MCF 10A (cell line): ENCODE measurements around the gene CLK1. TPM values are rescaled to one million over a fixed set of nuclear protein-coding genes. Genes with fewer than 3 reads are reported as not detected.
"Not testable (repeated sequence)": the region's sequence is repeated elsewhere in the genome, so short reads cannot be mapped to it uniquely, and the experiment has no call there.

ENCODE experiments used
- BruUV-seq: library from RNA; stranded (reverse); fragments of 400-500 nt; replicated peaks from 2 replicates; lab custom pipeline; 2021; lab: Mats Ljungman, UMichigan
- CTCF ChIA-PET: fragments of 300-600 bp; sonication (Branson Sonifier 250); formaldehyde crosslinking; extraction: SDS; loops from one replicate; lab custom pipeline; 2021; ENCODE audit warnings: antibody characterized with exemption, inconsistent platforms; lab: Yijun Ruan, JAX
- POLR2A ChIA-PET: fragments of 300-600, 350-650 bp; sonication (Branson Sonifier 250); formaldehyde crosslinking; extraction: SDS; loops from one replicate; lab custom pipeline; 2020; ENCODE audit warnings: antibody characterized with exemption, inconsistent platforms; lab: Yijun Ruan, JAX
- DNase-seq: peaks from one replicate; pipeline ENCODE4 v3.0.0-alpha.2; 2018; ENCODE audit not compliant: unreplicated experiment
- H3K27ac Mint-ChIP-seq: one replicate; pipeline ENCODE4 v1.8.0; 2022; ENCODE audit warnings: mild to moderate bottlenecking, low read depth, mixed read lengths; ENCODE audit not compliant: unreplicated experiment
- H3K27me3 Mint-ChIP-seq: one replicate; pipeline ENCODE4 v1.8.0; 2022; ENCODE audit warnings: mixed read lengths; ENCODE audit not compliant: insufficient read depth, unreplicated experiment
- H3K36me3 Mint-ChIP-seq: one replicate; pipeline ENCODE4 v1.8.0; 2022; ENCODE audit warnings: mild to moderate bottlenecking, moderate library complexity, mixed read lengths; ENCODE audit not compliant: insufficient read depth, unreplicated experiment
- H3K4me1 Mint-ChIP-seq: one replicate; pipeline ENCODE4 v1.8.0; 2022; ENCODE audit warnings: mixed read lengths; ENCODE audit not compliant: insufficient read depth, unreplicated experiment
- H3K4me3 Mint-ChIP-seq: one replicate; pipeline ENCODE4 v1.8.0; 2022; ENCODE audit warnings: mild to moderate bottlenecking, moderate library complexity, mixed read lengths; ENCODE audit not compliant: unreplicated experiment
- H3K9me3 Mint-ChIP-seq: one replicate; pipeline ENCODE4 v1.8.0; 2022; ENCODE audit warnings: mixed read lengths; ENCODE audit not compliant: unreplicated experiment
- intact Hi-C: fragments of 100-400 bp; cut with micrococcal nuclease; formaldehyde crosslinking; loops from 2 replicates; pipeline ENCODE4 v1.14.1; 2022
- total RNA-seq: library from RNA; stranded (reverse); gene quantifications from 2 replicates; pipeline ENCODE4 v1.2.3, GENCODE V29; 2022
- TF ChIP-seq, protein P1 (sequence below): fragments of 200-600 bp; IDR thresholded peaks from one replicate; pipeline ENCODE4 v1.8.0; 2022; ENCODE audit warnings: antibody characterized with exemption, mild to moderate bottlenecking; ENCODE audit not compliant: unreplicated experiment

Gene CLK1
- total RNA-seq, 1 experiment from 2014 or later, result 102 TPM

DNA sequence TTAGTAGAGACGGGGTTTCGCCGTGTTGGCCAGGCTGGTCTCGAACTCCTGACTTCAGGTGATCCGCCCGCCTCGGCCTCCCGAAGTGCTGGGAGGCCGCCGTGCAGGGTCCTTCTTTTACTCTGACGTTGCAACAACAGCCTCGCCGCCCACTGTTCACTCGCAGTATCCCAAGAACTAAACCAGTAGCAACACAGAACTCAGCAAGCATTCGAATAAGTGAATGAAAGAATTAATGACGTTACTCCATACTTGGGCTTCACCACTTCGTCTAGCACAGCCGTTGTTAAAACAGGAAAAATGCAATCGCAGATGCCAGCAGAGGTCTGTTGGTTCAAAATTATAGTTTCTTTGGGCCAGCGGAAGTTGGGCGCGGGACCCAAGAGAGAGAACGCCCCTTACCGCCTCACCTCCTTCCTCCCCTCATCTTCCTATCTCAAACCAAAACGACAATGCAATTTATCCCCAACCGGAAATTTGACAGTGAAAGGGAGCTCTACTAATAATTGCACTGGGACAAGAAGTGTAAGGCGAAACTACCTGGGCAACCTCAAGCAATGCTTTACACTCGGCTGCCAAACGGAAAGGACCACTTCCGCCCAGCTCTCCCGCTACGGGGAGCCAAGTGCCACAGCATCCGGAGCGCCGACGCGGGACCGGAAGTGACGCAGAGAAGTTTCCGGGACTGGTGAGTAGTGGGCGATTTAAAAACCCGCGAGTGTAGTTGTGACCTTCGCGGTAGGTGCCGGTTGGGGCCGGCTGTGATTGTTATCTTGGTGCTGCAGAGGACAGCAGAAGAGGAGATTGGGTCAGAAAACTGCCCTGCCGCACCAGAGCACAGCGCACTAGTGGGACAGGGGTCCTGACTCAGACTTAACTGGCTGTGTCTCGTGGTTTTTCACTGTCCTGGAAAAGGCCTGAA is 24.5 kb upstream of the CLK1 start, which contains the start of the genes NIF3L1 and PPIL3:
Gene NIF3L1, plus strand, starts transcription at position 668 of the 922 bp plus-strand sequence. CDS start 2,573 bp downstream, outside the sequence.
Gene PPIL3, minus strand, starts transcription at position 374 of the 922 bp plus-strand sequence. CDS start 1,462 bp downstream, outside the sequence.
- intact Hi-C loops, result loop anchor here (1.0 kb wide), 2 partner anchors 77 to 176 kb away; no protein-coding TSS in a partner anchor
- Mint-ChIP-seq H3K4me3 (peak within 1 kb of the TSS; percentile 98), H3K4me1 (peaks cover 21% of the 10 kb centered on the region), H3K36me3 (peaks cover 58% of the 10 kb centered on the region), H3K27ac (peak within 1 kb of the TSS; percentile 98), H3K27me3 (no peaks in the 10 kb centered on the region), H3K9me3 (no peaks in the 10 kb centered on the region)
- BruUV-seq, result TSS peak; percentile 51
- peak; percentile 98 for DNase-seq
- TF ChIP-seq, protein P1, sequence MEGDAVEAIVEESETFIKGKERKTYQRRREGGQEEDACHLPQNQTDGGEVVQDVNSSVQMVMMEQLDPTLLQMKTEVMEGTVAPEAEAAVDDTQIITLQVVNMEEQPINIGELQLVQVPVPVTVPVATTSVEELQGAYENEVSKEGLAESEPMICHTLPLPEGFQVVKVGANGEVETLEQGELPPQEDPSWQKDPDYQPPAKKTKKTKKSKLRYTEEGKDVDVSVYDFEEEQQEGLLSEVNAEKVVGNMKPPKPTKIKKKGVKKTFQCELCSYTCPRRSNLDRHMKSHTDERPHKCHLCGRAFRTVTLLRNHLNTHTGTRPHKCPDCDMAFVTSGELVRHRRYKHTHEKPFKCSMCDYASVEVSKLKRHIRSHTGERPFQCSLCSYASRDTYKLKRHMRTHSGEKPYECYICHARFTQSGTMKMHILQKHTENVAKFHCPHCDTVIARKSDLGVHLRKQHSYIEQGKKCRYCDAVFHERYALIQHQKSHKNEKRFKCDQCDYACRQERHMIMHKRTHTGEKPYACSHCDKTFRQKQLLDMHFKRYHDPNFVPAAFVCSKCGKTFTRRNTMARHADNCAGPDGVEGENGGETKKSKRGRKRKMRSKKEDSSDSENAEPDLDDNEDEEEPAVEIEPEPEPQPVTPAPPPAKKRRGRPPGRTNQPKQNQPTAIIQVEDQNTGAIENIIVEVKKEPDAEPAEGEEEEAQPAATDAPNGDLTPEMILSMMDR, result no peak
- CTCF ChIA-PET, result interaction anchor here (0.6 to 1.6 kb wide), 8 partner anchors 10 to 181 kb away, joined by 3 to 7 read pairs (median 4); partner anchors contain the start of gene CLK1
- POLR2A ChIA-PET, result interaction anchor here (0.6 to 2.2 kb wide), 36 partner anchors 9 to 892 kb away, joined by 3 to 78 read pairs (median 6); partner anchors contain the start of genes ALS2, BZW1, CFLAR and CLK1

- H3K27ac Mint-ChIP-seq, result not testable (repeated sequence)
Measured at GRCh38 chr2:200881715-200882249, 17.3 kb upstream of the CLK1 start.

GRCh38 chr2:200878289-200878880 is 13.9 kb upstream of the CLK1 start:
- TF ChIP-seq, protein P1, result no peak
- intact Hi-C loops, result no loop called here
- no peak overlapping the region for H3K4me3 Mint-ChIP-seq
- CTCF ChIA-PET, result interaction anchor here (0.6 to 0.9 kb wide), 3 partner anchors 9 to 299 kb away, joined by 3 to 5 read pairs (median 3); no protein-coding TSS in a partner anchor
- no peak for DNase-seq
- no peak overlapping the region for H3K27ac Mint-ChIP-seq
- no peaks in the 10 kb centered on the region for H3K27me3 Mint-ChIP-seq
- H3K36me3 Mint-ChIP-seq, result peaks cover 94% of the 10 kb centered on the region
- no TSS peak for BruUV-seq
- H3K4me1 Mint-ChIP-seq, result no peaks in the 10 kb centered on the region
- POLR2A ChIA-PET, result interaction anchor here (0.6 to 1.5 kb wide), 4 partner anchors 10 to 85 kb away, joined by 3 to 7 read pairs (median 4); partner anchors contain the start of gene CLK1
- H3K9me3 Mint-ChIP-seq, result no peaks in the 10 kb centered on the region

More at GRCh38 chr2:200881715-200882249, 17.3 kb upstream of the CLK1 start:
- H3K36me3 Mint-ChIP-seq, result peaks cover 89% of the 10 kb centered on the region
- H3K9me3 Mint-ChIP-seq, DNase-seq, POLR2A ChIA-PET, H3K4me1 Mint-ChIP-seq, H3K4me3 Mint-ChIP-seq, intact Hi-C loops, H3K27me3 Mint-ChIP-seq, BruUV-seq: not testable (repeated sequence)
- CTCF ChIA-PET, result interaction anchor here (0.5 kb wide), 1 partner anchor 66 kb away, joined by 3 read pairs; no protein-coding TSS in a partner anchor

GRCh38 chr2:200877443-200877842 is 13.0 kb upstream of the CLK1 start:
- Mint-ChIP-seq H3K27me3 (no peaks in the 10 kb centered on the region), H3K36me3 (peaks cover 94% of the 10 kb centered on the region), H3K9me3 (no peaks in the 10 kb centered on the region), H3K4me3 (no peak overlapping the region), H3K27ac (no peak overlapping the region), H3K4me1 (no peaks in the 10 kb centered on the region)
- TF ChIP-seq, protein P1, result no peak
- POLR2A ChIA-PET, result interaction anchor here (0.6 to 1.5 kb wide), 3 partner anchors 9 to 13 kb away, joined by 3 to 7 read pairs (median 3); partner anchors contain the start of gene CLK1
- no TSS peak for BruUV-seq
- no peak for DNase-seq
- intact Hi-C loops, result no loop called here
- CTCF ChIA-PET, result interaction anchor here (0.6 to 0.8 kb wide), 2 partner anchors 29 to 67 kb away, joined by 3 read pairs; no protein-coding TSS in a partner anchor
